Skeletal muscle tissue (tissue), 4 donors: ENCODE measurements around the gene NOL4L. TPM values are rescaled to one million over a fixed set of nuclear protein-coding genes. Genes with fewer than 3 reads are reported as not detected.
"Not testable (repeated sequence)": the region's sequence is repeated elsewhere in the genome, so short reads cannot be mapped to it uniquely, and the experiment has no call there.

Experiments
- H3K27ac ChIP-seq: one replicate; pipeline ENCODE4 v1.7.0; 2013; ENCODE audit warnings: mild to moderate bottlenecking, low read depth, low read length, inconsistent platforms
- H3K27me3 ChIP-seq, 3 donors: one replicate each; pipeline ENCODE4 v1.7.0; 2013; ENCODE audit warnings: low read length in 3 of 3; ENCODE audit not compliant: control insufficient read depth in 3 of 3, insufficient read depth in 3 of 3
- H3K36me3 ChIP-seq, 3 donors: one replicate each; pipeline ENCODE4 v1.7.0; 2013; ENCODE audit warnings: low read length in 3 of 3; ENCODE audit not compliant: control insufficient read depth in 3 of 3, insufficient read depth in 3 of 3
- H3K4me1 ChIP-seq, 3 donors: one replicate each; pipeline ENCODE4 v1.7.0; 2013; ENCODE audit warnings: low read length in 3 of 3, mild to moderate bottlenecking in 3 of 3; ENCODE audit not compliant: control insufficient read depth in 3 of 3, insufficient read depth in 3 of 3
- H3K4me3 ChIP-seq, 3 donors: one replicate each; pipeline ENCODE4 v1.7.0; 2013; ENCODE audit warnings: low read length in 3 of 3
- H3K9ac ChIP-seq, 3 donors: one replicate each; pipeline ENCODE4 v1.7.0; 2013; ENCODE audit warnings: low read length in 3 of 3, mild to moderate bottlenecking in 3 of 3, moderate library complexity in 2 of 3, low read depth in 1 of 3
- H3K9me3 ChIP-seq, 3 donors: one replicate each; pipeline ENCODE4 v1.7.0; 2013; ENCODE audit warnings: low read length in 3 of 3; ENCODE audit not compliant: control insufficient read depth in 3 of 3
- total RNA-seq: library from RNA; depleted of rRNA; stranded (reverse); fragments of >200 nt; gene quantifications from one replicate; pipeline ENCODE4 v1.2.3, GENCODE V29; 2014
- donor health status: Osteomylitis.

Gene NOL4L
- total RNA-seq, 1 donor from 2014 or later, result 4.2 TPM

GRCh38 chr20:32416206-32416605 lies 168.9 kb downstream of the NOL4L start:
- no peak overlapping the region for H3K9ac ChIP-seq
- H3K27ac ChIP-seq, result no peak overlapping the region
- H3K4me3 ChIP-seq, result no peak overlapping the region
- H3K36me3 ChIP-seq, result no peaks in the 10 kb centered on the region
- H3K27me3 ChIP-seq, result no peaks in the 10 kb centered on the region
- peaks cover 0 to 5% (median 4%) of the 10 kb centered on the region in 3 donors for H3K4me1 ChIP-seq
- H3K9me3 ChIP-seq, result no peaks in the 10 kb centered on the region

- Histone ChIP-seq H3K36me3 (no peaks in the 10 kb centered on the region), H3K4me3 (no peak overlapping the region), H3K27me3 (no peaks in the 10 kb centered on the region), H3K9me3 (no peaks in the 10 kb centered on the region), H3K27ac (no peak overlapping the region), H3K9ac (no peak overlapping the region), H3K4me1 (peaks cover 0 to 5% (median 4%) of the 10 kb centered on the region in 3 donors)
Observed at GRCh38 chr20:32415494-32415893, 169.6 kb downstream of the NOL4L start.

- Histone ChIP-seq H3K9ac (no peak overlapping the region), H3K27me3 (no peaks in the 10 kb centered on the region), H3K9me3 (no peaks in the 10 kb centered on the region), H3K36me3 (peaks cover 0 to 4% (median 3%) of the 10 kb centered on the region in 3 donors), H3K4me1 (peaks cover 0 to 7% (median 5%) of the 10 kb centered on the region in 3 donors), H3K4me3 (no peak overlapping the region), H3K27ac (no peak overlapping the region)
Observed at GRCh38 chr20:32411955-32412706, 173.0 kb downstream of the NOL4L start.

GRCh38 chr20:32407131-32407750 lies 177.9 kb downstream of the NOL4L start:
- not testable (repeated sequence) for H3K4me1 ChIP-seq, H3K27me3 ChIP-seq, H3K9me3 ChIP-seq, H3K27ac ChIP-seq, H3K9ac ChIP-seq, H3K36me3 ChIP-seq, H3K4me3 ChIP-seq

- Histone ChIP-seq H3K4me1 (peaks cover 0 to 4% (median 0%) of the 10 kb centered on the region in 3 donors), H3K36me3 (peaks cover 3 to 8% (median 6%) of the 10 kb centered on the region in 3 donors), H3K9me3 (no peaks in the 10 kb centered on the region), H3K27ac (no peak overlapping the region), H3K4me3 (no peak overlapping the region), H3K9ac (no peak overlapping the region), H3K27me3 (no peaks in the 10 kb centered on the region)
Observed at GRCh38 chr20:32406701-32407100, 178.4 kb downstream of the NOL4L start.

GRCh38 chr20:32404017-32404416 lies 181.1 kb downstream of the NOL4L start:
- Histone ChIP-seq H3K9me3 (no peaks in the 10 kb centered on the region), H3K27me3 (no peaks in the 10 kb centered on the region), H3K9ac (no peak overlapping the region), H3K27ac (no peak overlapping the region), H3K36me3 (peaks cover 4 to 7% (median 6%) of the 10 kb centered on the region in 3 donors), H3K4me3 (no peak overlapping the region), H3K4me1 (peaks cover 0 to 4% (median 0%) of the 10 kb centered on the region in 3 donors)

- Histone ChIP-seq H3K27ac (no peak overlapping the region), H3K4me3 (no peak overlapping the region), H3K9me3 (no peaks in the 10 kb centered on the region), H3K27me3 (no peaks in the 10 kb centered on the region), H3K9ac (no peak overlapping the region), H3K36me3 (peaks cover 0 to 5% (median 3%) of the 10 kb centered on the region in 3 donors), H3K4me1 (no peaks in the 10 kb centered on the region)
Observed at GRCh38 chr20:32400476-32400875, 184.7 kb downstream of the NOL4L start.

- no peak overlapping the region for H3K4me3 ChIP-seq
- H3K4me1 ChIP-seq, result no peaks in the 10 kb centered on the region
- H3K9ac ChIP-seq, result no peak overlapping the region
- H3K36me3 ChIP-seq, result peaks cover 0 to 5% (median 3%) of the 10 kb centered on the region in 3 donors
- H3K27ac ChIP-seq, result no peak overlapping the region
- no peaks in the 10 kb centered on the region for H3K27me3 ChIP-seq
- H3K9me3 ChIP-seq, result no peaks in the 10 kb centered on the region
Observed at GRCh38 chr20:32397567-32398084, 187.5 kb downstream of the NOL4L start.

GRCh38 chr20:32396646-32397160 lies 188.4 kb downstream of the NOL4L start:
- no peaks in the 10 kb centered on the region for H3K27me3 ChIP-seq
- no peak overlapping the region for H3K9ac ChIP-seq

GRCh38 chr20:32395066-32395465 lies 190.1 kb downstream of the NOL4L start:
- Histone ChIP-seq H3K4me1 (no peaks in the 10 kb centered on the region), H3K36me3 (peaks cover 0 to 4% (median 0%) of the 10 kb centered on the region in 3 donors)

More at GRCh38 chr20:32396646-32397160, 188.4 kb downstream of the NOL4L start:
- H3K27ac ChIP-seq, result no peak overlapping the region
- no peaks in the 10 kb centered on the region for H3K9me3 ChIP-seq
- H3K36me3 ChIP-seq, result peaks cover 0 to 5% (median 0%) of the 10 kb centered on the region in 3 donors
- no peaks in the 10 kb centered on the region for H3K4me1 ChIP-seq
- no peak overlapping the region for H3K4me3 ChIP-seq

More at GRCh38 chr20:32395066-32395465, 190.1 kb downstream of the NOL4L start:
- H3K9me3 ChIP-seq, result no peaks in the 10 kb centered on the region
- no peak overlapping the region for H3K9ac ChIP-seq
- H3K27ac ChIP-seq, result no peak overlapping the region
- H3K4me3 ChIP-seq, result no peak overlapping the region
- no peaks in the 10 kb centered on the region for H3K27me3 ChIP-seq
